HG03108 (cell line): ENCODE data around the gene WDFY4.

Source experiments
- ATAC-seq: cut with Tn5 transposase; IDR thresholded peaks from one replicate; pipeline ENCODE4 v1.9.1; 2021; ENCODE audit warnings: moderate library complexity; ENCODE audit not compliant: unreplicated experiment

Gene WDFY4

DNA sequence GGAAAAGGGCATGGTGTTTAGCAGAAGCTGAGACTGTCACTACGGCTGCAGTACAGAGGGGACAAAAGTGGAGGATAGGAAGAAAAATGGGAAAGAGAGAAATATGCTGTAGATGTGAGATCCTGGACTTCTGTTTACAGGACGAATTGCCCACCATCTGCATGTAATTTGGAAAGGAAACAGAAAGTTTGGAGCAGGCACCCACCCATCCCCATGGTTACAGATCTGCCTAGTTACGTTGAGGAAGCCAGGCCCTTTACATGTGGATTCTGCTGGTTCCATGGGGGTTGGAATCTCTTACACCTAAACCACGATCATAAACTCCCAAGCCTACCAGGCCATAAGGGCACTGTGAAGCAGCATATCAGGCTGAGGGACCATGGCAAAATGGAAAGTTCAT is 84.3 kb downstream of the WDFY4 start:
- ATAC-seq: no peak

DNA sequence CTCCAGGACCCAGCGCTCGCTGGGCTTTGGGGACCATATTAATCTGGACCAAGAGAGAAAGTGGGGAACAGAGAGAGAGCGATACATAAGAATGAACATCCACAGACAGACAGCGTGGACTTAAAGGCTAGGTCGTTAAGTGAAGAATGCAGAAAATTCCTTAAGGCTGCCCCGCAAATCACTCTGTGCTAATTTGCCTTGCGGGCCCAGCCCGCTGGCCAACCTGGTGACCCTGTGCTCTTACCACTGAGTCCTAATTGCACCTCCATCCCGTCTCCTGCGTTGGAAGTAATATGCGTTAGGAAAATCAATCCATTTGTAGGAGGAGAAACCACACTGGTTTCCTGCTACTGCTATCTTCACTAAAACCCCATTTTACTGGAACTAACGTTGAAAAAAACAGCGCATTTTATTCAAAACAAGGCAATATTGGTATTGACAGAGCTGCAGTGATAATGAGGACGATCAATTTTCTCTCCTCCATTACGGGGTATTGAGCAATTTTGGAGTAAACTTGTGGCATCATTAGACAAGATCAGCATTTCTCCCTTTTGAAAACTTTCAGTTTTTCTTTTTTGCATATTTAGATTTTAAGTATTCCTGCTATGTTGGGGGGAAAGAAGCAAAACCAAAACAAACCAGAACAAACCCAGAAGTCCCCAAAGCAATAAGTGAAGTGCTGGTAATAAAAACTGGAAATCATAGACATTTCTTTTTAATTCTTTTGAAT is 85.2 kb downstream of the WDFY4 start:
- no peak for ATAC-seq

DNA sequence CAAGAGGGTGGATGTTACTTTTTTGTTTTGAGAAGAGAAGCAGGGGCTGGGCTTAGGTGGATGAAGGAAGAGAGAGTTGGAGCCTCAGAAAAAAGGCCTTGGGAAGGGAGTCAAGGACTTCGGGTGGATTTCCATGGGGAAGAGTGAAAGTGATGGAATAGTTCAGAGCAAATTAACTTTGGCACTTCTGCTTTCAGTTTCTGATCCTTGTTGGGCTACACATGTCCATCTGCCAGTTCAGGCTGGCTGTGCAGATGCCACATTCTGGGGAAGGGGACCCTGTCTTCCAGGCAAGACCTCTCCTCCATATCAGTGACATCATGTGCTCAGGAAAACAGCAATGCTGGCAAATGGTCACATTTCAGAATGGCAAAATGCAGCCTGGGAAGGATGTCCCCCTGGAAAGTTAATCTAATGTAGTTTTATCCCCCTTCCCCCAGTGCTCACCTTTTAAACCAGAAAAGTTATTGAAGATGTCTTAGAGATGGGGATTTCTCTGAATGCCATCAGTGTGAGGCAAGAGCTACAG is 86.0 kb downstream of the WDFY4 start:
- no peak for ATAC-seq

DNA sequence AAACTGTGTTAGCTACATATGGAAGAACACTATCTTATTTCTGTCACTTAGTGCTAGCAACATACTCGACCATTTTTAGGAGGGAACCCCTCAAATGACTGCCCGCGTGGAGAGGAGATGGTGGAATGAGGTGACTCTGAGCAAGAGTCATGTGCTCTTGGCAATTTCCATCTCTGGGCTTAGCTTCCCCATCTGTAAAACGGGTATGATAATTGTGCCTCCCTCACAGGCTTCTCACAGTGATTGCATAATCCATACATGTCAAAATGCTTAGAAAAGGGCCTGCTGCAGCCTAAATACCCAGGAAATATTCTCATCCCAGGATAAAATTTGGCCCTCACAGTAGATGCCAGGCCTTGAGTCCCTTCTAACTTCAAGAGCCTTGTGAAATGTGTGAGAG is 86.6 kb downstream of the WDFY4 start:
- ATAC-seq: no peak

DNA sequence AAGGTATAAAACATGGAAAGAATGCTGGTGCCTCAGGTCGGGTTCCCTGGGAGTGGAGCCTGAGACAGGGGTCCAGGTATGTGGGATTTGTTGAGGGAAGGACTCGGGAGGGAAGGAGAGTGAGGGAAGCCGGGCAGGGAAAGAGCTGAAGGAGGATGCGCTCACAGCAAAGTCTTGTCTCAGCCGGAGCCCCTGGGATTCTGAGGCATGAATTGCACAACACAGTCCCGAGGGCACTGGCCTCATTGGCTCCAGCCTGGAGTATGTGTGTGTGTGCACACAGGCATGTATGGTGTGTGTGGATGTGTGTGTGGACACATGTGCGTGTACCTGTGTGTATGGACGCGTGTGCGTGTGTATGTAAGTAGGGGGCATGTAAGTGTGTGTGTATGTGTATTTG is 87.4 kb downstream of the WDFY4 start:
- no peak for ATAC-seq

DNA sequence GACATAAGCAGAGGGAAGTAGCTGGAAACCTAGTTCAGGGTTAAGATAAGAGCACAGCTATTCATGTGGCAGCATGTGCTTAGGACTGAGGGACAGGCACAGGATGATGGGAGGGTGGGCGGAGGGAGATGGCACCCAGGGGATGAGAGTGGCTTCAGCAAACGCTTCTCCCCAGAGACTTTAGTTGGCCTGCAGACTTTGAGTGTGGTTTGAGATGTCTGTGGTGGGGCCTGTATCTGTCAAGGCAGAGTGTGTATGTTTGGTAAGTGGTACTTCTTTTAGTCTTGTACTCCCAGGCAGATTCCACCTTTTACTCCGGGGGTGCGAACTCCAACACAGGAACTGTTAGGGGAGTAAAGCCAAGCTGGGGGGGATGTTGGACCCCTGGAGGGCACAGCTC is 88.9 kb downstream of the WDFY4 start:
- ATAC-seq: no peak

DNA sequence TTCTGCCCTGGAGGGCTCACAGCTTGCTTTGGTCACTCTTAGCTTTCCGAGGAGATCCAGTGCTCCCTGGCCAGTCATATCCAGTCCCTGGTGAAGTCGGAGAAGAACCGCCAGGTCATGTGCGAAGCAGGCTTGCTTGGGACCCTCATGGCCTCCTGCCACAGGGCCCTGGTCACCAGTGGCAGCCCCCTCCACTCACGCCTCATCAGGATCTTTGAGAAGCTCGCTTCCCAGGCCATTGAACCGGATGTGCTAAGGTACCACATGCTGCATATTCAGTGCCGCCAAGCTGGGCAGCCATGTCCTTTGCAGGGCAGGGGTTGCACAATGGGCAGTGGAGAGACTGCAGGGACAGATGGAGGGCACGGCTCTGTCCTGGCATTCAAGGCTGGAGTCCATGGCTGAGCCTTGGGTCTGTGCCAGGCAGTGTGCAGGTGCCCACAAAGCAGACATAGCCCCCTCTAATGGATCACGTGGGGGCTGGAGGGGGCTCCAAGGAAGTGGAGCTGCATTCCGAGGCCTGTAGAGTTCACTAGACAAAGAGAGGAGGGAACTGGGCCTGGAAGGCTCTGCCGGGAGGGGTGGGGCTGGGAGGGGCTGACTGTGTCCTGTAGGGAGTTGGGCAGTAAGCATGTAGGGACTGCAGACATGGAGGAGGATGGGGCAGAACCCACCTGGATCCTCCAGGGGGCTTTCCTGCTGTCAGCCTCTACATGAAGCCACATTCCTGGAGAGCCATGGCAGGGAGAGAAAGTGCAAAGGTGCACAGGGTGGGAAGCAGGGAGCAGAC is 89.9 kb downstream of the WDFY4 start:
- ATAC-seq: no peak

DNA sequence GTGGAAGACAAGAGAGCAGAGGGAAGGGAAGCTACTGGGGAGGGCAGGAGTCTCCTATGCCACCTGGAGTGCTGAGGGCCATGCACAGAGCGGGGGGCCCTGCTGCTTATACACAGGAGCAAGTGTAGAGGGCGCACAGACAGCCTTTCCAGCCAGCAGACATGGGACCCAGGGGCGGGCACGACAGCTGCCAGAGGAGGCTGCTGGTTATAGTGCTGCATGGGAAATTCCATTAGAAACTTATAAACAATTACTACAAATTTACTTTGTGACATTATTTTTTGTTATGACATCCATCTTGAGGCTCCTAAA is 90.5 kb downstream of the WDFY4 start:
- no peak for ATAC-seq

DNA sequence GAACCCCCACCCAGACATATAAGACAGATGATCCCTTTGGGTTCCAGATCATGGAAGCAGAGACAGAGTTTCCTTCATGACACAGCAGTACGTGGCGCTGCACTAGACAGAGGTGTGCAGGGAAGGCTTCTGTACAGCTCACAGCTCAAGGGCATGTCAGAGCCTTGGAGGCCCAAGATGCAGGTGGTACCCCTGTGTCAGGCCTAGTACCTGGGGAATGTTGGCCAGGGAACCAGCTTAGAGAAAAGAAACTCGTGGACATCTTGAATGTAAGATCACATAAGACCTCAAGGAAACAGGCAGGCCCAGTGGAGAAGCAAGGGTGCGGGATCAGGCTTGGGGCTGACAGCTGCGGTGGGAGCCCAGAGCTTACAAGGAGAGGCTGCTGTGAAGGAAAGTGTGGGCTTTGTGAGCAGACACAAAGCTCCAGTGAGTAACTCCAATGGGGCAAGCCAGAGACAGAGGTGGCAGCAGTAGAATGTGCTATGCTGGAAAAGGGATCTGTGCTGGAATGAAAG is 91.4 kb downstream of the WDFY4 start:
- no peak for ATAC-seq

DNA sequence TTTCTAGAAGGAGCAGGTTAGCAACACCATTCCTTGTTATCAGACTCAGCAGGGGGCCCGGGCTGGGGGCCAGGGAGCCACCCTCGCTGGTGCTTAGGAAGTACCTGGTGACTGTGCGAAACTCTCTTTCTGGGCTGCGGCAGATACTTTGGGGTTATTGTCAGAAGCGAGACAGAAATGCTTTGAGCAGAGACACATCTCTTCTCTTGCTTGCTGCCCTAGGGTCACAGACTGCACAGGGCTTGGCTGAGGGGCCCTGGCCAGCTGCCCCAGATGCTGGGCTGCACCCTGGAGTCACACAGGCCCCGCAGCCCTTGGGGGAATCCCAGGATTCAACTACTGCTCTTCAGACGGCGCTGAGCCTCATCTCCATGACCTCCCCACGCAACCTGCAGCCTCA is 91.9 kb downstream of the WDFY4 start:
- ATAC-seq: no peak

DNA sequence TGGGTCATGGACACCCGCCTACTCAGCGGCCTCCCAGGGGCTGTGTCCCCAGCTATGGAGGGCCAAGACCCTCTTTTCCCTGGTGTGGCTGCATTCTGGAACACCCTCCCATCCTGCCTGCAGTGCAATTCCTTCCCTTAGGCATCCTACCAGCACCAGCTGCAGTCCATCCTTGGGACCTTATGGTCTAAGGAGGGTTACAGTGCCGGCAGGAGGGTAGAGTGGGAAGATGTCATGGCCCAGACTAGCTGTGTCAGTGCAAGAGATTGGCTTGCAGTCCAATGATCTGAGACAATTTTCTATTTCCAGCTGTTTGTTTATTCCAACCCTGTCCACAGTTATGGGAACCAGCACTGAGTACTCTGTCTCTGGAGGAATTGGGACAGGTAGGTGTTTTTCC is 92.4 kb downstream of the WDFY4 start:
- ATAC-seq: no peak

DNA sequence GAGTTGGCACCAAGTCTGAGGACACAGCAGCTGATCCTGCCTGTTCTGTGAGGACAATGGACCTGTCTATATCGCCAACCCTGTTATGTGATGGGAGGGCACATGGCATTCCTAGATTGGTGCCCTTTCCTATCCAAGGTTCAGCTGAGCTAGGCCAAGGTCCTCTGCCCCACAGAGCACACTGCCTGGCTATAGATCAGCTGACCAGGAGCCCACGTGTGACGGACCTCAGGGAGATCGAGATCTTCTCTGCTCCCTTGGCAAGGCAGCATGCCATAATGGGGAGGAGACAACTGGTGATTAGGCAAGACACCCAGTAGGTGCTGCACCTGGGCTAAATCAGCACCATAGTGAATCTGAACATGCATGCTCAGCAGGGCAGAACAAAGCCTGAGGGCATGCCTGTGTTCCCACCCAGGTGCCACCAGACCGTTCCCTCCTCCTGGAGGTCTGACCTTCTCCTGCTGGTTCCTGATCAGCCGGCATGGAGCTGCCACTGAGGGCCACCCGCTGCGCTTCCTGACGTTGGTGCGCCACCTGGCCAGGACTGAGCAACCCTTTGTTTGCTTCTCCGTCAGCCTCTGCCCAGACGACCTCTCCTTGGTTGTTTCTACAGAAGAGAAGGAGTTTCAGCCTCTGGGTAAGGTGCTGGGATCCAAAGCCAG is 93.7 kb downstream of the WDFY4 start:
- no peak for ATAC-seq

DNA sequence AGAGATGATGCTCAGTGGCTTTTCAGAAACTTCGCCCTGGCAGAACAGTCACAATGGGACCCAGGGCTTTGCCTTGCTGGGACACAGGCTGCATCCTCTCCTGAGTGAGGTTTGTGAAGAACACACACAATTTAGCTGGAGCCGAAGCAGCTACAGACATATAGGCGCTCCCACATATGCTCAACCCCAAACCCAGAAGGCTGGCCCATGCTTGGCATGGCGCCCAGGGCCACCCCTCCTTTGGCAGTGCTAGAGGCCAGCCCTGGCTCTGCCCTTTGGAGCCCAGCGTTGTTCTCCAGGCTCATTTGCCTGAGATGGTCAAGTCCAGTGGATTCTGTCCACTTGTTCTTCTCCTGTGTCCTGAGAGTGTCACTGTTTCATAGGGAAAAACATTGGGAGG is 94.4 kb downstream of the WDFY4 start:
- ATAC-seq: no peak

DNA sequence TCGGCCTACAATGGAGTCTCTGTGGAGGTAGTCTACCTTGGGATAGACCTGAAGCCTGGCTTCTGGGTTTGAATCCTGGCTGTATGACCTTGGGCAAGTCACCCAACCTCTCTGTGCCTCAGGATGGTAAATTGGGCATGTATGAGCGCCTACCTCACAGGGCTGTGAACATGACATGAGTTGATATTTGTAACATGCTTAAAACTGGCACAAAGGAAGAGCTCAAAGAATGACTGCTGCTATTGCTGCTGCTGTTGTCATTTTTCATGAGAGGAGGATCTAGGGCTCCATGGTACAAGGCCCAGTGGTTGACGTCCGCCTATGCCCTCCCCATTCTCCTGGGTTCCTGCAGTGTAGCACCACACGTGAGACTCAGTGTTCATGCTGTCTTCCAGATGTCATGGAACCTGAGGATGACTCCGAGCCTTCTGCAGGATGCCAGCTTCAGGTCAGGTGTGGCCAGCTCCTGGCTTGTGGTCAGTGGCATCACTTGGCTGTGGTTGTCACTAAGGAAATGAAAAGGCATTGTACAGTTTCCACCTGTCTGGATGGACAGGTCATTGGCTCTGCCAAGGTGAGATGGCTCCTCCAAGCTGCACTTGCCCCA is 95.0 kb downstream of the WDFY4 start:
- no peak for ATAC-seq

DNA sequence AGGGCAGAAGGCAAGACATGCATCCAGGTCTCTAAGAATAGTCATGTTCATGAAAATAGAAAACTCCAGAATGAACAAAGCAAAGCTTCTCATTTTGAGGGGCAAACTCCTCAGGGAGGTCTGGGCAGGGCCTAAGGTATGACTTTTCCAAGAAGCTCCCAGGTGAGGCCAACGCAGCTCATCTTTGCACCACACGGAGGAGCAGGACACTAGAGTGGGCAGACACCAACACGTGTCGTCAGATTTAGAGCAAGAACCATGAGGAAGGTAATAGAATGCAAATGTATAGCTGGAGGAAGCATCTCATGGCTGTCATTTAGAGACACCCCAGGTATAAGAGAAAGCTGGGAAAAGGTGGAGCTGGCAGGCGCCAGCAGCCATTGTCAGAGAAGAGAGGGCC is 95.7 kb downstream of the WDFY4 start:
- no peak for ATAC-seq

DNA sequence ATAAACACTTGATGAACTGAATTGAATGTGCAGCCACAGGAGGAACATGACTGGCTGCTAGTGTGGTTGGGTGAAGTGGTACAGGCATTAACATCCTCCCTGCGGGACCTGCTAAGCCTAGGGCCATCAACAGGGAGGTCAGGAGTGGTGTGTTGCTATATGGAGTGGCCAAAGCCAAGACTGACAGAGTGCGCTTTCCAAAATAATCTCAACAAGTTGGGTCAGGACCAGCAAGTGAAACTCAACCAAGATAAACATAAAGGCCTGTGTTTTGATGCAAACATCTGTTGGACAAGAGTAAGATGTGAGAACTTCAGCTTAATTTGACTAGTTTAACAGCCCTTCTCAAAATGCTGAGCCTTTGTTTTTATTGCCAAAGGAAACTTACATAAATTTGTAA is 97.7 kb downstream of the WDFY4 start:
- no peak for ATAC-seq

DNA sequence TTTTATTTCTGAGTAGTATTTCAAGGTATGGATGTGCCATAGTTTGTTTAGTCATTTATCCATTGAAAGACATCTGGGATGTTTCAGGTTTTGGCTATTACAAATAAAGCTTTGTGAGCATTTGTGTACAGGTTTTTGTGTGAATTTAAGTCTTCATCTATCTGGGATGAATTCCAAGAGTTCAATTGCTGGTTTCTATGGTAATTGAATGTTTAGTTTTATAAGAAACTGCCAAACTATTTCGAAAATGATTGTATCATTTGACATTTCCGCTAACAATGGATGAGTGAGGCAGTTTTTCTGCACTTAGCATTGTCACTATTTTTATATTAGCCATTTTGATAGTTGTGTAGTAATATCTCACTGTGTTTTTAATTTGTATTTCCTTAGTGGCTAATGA is 99.4 kb downstream of the WDFY4 start:
- ATAC-seq: no peak

DNA sequence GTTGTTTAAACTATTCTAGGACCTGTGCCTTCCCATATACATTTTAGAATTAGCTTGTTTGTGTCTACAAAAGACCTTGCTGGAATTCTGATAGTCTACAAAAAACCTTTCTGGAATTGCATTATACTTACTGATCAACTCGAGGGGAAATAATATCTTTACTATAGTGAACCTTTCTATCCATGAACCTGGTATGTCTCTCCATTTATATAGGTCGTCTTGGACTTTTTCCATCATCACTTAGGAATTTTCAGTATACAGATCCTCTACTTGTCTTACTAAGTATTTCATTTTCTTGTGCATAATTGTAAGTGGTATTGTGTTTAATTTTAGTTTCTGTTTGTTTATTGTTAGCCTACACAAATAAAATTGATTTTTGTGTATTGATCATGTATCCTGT is 101.1 kb downstream of the WDFY4 start:
- ATAC-seq: no peak

DNA sequence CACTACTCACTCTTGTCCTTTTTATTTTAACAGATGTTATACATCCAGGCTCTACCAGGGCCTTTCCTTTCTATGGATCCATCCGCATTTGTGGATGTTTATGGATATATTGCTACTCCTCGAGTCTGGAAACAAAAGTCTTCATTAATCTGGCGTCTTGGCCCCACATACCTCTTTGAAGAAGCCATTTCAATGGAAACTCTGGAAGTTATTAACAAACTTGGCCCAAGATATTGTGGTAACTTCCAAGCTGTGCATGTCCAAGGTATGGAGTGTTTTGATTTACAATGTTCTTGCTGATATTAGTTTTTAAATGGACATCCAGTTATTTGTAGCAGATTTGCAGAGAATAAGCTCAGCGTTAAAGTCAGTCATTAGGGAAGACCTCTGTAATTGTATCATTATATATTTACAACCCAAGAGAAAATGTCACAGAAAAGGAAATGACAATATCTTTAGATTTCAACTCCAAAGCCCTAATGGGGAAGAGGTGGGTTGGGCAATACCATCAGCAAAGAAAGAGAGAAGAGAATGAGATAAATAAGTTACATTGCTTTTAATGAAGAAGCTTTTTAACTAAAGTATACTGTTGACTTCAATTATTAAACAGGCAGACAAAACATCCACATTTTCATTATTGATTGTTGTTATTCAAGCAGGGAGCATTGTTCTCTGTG is 102.1 kb downstream of the WDFY4 start:
- no peak for ATAC-seq

DNA sequence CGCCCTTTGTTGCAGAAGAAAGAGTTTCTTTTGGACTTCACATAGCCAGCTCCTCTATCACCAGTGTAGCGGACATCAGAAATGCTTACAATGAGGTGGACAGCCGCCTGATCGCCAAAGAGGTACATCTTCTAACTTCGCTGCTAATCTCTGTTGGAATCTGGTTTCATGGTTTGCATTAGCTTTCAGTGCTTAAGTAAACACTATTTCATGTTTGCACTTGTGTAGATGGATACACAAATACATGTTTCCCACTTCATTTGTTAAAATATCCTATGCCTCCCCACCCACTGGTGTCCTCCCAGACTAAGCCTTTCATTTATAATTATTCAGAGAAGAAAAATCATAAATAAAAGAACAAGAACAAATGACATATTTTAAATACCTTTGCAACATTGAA is 103.9 kb downstream of the WDFY4 start:
- no peak for ATAC-seq
